Fibroblast of the conjunctiva (primary cell): Measurements from ENCODE around the gene PELO.
"Not testable (repeated sequence)": the region's sequence is repeated elsewhere in the genome, so short reads cannot be mapped to it uniquely, and the experiment has no call there.

Experiments used
- DNase-seq: peaks from one replicate; pipeline ENCODE4 v3.0.0-alpha.2; 2010; ENCODE audit warnings: low read depth

Gene PELO

DNA sequence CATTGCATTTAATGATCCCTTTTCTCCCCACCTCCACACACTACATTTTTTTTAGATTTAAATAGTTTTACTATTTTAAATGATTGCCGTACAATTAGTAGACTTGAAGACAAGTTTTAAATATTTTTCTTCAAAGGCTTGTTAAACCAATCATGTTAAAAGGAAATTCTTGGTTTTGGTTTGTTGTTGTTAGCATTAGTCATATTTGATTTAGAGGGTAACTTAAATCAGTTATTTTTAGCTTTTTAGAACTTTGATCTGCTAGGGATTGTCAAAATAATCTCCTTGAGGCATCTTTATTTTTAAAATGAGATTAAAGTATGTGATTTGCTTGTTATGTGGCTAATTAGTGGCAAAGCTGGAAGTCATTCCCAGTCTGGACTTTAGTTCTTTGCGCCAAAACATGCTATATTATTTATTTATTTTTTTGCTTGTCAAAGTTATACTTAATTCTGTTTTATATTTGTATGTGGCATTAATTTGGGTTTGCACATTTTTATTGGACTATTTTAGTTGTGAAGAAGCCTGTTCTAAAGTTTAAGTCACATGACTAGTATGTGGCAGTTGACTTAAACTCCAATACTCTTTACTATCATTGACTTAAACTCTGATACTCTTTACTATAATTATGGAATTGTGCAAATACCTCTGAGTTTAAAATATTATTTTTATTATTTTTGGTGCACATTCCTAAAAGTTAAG is 14.7 kb downstream of the PELO start:
- DNase-seq, result no peak

DNA sequence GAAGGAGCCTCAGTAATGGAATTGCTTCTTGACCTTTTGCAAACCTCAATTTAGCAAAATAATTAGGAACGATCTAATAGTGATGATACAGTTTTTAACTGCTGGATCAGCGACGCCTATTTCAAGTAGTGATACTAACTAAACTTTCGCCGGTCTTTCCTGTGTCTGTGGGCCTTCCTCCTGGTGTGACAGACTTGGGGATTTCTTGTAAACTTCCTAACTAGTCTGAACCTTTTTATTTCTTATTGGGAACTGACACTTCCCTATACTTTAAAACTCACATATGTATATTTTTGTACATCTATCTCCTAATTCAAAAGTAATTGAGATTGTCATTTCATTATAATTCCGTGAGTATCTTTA is 15.2 kb downstream of the PELO start:
- no peak for DNase-seq

DNA sequence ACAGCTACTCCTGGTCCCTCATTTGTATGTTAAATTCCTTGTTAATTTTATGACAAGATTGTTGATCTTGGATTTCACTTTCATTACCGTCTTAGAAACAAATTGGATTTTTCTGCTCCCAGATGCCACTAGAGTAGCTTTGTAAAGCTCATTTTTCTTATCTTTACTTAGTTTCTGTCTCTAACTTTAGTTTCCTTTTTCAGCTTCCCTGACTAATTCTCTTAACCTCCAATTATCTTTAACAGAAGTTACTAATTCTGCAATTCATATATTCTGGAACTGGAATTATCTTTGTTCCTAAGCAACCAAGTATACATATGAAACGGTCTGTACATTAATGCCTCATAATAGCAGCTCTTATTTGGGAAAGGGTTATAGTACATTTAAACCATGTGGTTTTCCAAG is 16.7 kb downstream of the PELO start:
- no peak for DNase-seq

DNA sequence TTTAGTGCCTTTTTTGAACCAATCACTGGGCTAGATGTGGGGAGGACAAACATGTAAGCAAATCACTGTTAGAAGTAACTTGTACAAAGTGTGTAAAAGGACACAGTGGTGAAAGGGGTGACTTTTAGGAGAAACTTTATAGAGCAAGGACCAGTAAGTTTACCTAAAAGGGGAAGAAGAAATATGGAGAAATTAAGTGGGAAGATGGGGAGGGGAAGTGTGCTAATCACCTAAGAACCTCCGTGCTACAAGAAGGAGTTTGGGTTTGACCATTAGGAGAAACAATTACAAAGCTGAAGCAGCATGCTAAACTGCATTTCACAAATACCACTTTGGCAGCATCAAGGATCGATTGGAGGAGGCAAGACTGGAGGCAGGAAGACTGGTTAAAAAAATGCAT is 17.3 kb downstream of the PELO start:
- DNase-seq, result no peak

DNA sequence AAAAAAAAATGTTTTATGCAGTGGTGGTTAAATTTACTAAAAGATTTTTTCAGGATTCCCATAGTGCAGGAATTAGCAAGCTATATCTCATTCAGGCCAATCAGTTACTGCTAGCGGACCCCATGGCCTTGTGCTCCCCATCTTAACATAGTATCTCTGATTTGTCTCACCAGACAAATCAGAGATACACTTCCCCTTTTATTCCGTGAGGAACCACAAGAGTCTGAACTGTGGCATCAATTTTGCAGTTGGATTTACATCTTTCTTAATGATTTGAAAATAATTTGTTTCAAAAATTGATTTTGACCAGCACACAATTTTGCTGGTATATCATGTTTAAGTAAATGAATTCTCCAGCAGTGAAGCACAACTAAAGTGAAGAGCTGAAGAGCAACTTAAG is 17.9 kb downstream of the PELO start:
- DNase-seq, result no peak

- no peak for DNase-seq
Observed at GRCh38 chr5:52807037-52807436, 19.3 kb downstream of the PELO start.

- no peak for DNase-seq
Observed at GRCh38 chr5:52807723-52808122, 20.0 kb downstream of the PELO start.

DNA sequence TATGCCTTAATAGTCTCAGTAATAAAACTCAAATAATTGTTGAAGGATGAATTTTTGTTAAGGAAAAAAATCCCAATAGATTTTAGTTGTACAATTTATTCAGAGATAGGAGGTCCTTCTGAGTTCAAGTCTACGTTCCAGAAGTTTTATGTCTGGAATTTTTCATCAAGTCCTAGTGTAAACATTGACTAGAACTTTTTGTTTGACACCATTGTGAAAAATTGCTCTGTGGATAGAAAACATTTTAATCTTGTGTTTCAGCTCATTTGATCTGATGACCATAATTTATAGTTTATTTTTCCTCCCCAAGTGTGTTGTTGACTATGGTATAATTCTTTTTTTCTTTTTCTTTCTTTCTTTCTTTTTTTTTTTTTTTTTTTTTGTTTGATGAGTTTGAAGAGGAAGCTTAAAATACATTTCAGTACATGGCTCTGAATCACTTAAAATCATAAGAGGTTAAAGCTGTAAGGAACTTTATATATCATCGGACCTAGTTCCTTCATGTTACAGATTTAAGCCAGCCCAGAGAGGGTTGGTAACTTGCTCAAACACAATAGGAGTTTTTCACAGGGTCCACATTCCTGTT is 20.7 kb downstream of the PELO start:
- DNase-seq, result no peak

GRCh38 chr5:52809884-52810283 is 22.2 kb downstream of the PELO start:
- no peak for DNase-seq

GRCh38 chr5:52810426-52810825 is 22.7 kb downstream of the PELO start:
- DNase-seq, result no peak

DNA sequence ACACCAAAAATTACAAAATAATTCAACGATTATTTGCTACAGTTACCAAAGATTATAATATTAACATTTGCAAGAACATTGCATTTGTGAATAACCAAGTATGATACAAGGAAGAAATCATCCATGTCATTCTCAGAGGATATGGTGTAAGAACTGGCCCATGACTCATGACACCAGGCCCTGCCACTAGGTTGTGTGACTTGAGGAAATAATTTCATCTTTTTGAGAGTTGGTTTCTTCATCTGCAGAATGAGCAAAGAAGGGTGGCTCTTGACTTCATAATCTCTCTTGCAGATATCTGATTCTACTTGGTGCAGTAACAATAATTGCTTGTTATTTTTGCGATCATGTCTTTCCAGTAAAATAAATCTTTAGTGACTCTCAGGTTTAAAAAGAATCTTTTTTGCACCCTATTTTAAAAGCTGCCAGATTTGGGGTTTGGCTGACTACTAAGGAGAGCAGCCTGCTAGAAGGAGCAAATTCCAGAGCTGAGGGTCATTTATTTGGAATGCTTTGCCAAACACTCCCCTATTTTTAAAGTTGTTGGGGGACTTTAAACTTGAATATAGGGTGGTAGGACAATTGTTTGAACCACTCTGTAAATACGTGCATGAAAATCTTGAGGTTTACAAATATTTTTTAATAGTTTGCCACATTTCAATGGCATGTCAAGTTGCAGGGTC is 23.5 kb downstream of the PELO start:
- DNase-seq, result no peak

GRCh38 chr5:52814352-52815148 is 26.8 kb downstream of the PELO start:
- no peak for DNase-seq

- no peak for DNase-seq
Observed at GRCh38 chr5:52817818-52818217, 30.1 kb downstream of the PELO start.

DNA sequence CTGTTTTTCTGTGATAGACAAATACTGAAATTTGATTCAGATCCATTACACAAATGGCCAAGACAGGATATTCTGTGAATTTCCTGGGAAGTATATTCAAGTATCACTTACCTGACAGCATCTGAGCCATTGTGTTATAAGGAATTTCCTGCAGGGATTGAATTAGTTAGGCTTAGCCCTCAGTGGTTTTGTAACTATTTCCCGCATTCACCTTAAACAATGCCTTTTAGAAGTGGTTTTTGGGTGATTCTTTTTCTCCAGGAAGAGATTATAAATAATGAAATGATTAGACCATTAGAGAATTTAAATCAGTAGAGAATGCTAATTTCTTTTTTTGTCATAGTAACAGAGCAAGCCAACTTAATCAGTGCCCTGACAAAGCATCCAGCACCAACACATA is 30.6 kb downstream of the PELO start:
- DNase-seq, result no peak

GRCh38 chr5:52818807-52819206 is 31.1 kb downstream of the PELO start:
- not testable (repeated sequence) for DNase-seq

DNA sequence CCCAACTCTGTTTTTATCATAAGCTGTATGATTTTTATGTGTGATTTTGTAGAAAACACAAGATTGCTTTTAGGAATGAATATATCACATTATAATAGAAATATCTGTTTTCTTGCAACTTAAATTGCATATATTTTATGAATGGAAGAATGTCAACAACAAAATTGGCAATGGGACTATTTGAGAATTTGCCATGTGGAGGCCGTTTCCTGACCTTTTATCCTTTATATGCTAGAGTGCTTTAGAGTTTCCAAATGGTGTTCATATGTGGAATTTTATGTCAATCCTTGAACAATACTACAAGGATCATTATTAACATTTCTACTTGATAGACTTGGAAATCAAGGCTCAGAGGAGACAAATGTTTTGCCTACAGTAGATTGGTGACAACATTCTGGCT is 34.2 kb downstream of the PELO start:
- DNase-seq, result no peak

GRCh38 chr5:52822437-52822836 is 34.7 kb downstream of the PELO start:
- no peak for DNase-seq

- DNase-seq, result no peak
Observed at GRCh38 chr5:52824827-52825226, 37.1 kb downstream of the PELO start.

DNA sequence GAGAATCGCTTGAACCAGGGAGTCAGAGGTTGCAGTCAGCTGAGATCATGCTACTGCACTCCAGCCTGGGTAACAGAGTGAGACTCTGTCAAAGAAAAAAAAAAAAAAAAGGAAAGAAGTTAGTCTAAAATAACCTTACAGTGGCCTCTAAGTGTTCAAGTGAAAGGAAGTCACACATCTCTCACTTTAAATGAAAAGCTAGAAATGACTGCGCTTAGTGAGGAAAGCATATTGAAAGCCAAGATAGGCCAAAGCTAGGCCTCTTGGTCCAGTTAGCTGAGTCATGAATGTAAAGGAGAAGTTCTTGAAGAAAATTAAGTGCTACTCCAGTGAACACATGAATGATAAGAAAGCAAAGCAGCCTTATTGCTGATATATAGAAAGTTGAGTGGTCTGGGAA is 38.1 kb downstream of the PELO start:
- DNase-seq, result no peak

GRCh38 chr5:52827815-52828214 is 40.1 kb downstream of the PELO start:
- no peak for DNase-seq

DNA sequence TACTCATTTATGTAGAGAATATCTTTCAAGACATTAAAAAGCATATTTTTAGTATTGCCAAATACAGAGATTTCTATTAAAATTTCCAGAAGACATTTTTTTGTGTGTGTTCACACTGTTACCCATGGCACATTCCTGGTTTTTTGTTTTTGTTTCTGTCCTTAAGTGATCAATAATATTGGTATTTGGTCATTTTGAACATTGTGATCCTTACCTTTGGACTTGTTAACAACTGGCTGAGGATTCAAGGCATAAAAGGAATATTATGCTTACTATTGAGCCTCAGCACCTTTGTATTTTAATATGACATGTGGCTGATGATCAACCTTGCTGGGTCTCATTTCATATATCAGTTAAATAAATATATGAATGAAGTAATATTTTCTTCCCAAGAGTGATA is 41.9 kb downstream of the PELO start:
- no peak for DNase-seq

GRCh38 chr5:52830650-52831049 is 42.9 kb downstream of the PELO start:
- DNase-seq, result no peak
